GM21515 (cell line): ENCODE measurements around the gene BRAF.
"Not testable (repeated sequence)": the region's sequence is repeated elsewhere in the genome, so short reads cannot be mapped to it uniquely, and the experiment has no call there.

Experiments
- ATAC-seq: cut with Tn5 transposase; IDR thresholded peaks from one replicate; pipeline ENCODE4 v1.9.1; 2021; ENCODE audit not compliant: unreplicated experiment

Gene BRAF

GRCh38 chr7:140719721-140720120 is 205.0 kb downstream of the BRAF start:
- ATAC-seq = no peak

GRCh38 chr7:140714331-140715040 is 210.2 kb downstream of the BRAF start:
- no peak for ATAC-seq

- not testable (repeated sequence) for ATAC-seq
Observed at GRCh38 chr7:140712392-140712791, 212.3 kb downstream of the BRAF start.

GRCh38 chr7:140708764-140709163 is 216.0 kb downstream of the BRAF start:
- ATAC-seq = not testable (repeated sequence)

GRCh38 chr7:140707132-140707531 is 217.6 kb downstream of the BRAF start:
- no peak for ATAC-seq

- no peak for ATAC-seq
Observed at GRCh38 chr7:140704205-140704604, 220.5 kb downstream of the BRAF start.

GRCh38 chr7:140702774-140703173 is 222.0 kb downstream of the BRAF start:
- ATAC-seq = no peak

GRCh38 chr7:140698477-140698876 is 226.3 kb downstream of the BRAF start:
- no peak for ATAC-seq

- ATAC-seq = no peak
Observed at GRCh38 chr7:140697447-140698143, 227.1 kb downstream of the BRAF start.

GRCh38 chr7:140696680-140697446 is 227.9 kb downstream of the BRAF start, which contains the start of gene NDUFB2:
TSS of gene NDUFB2 (plus strand) at chr7:140696708. CDS start at chr7:140696745, 37 bp downstream.
- ATAC-seq = peak; percentile 95

- peak; percentile 1 for ATAC-seq
Observed at GRCh38 chr7:140696024-140696679, 228.6 kb downstream of the BRAF start.

GRCh38 chr7:140695381-140695780 is 229.3 kb downstream of the BRAF start:
- no peak for ATAC-seq

- ATAC-seq = no peak
Observed at GRCh38 chr7:140694592-140694991, 230.1 kb downstream of the BRAF start.

- ATAC-seq = not testable (repeated sequence)
Observed at GRCh38 chr7:140693849-140694248, 230.9 kb downstream of the BRAF start.

GRCh38 chr7:140691376-140692045 is 233.2 kb downstream of the BRAF start:
- no peak for ATAC-seq

- ATAC-seq = no peak
Observed at GRCh38 chr7:140689199-140690152, 235.3 kb downstream of the BRAF start.

- ATAC-seq = no peak
Observed at GRCh38 chr7:140688341-140688740, 236.4 kb downstream of the BRAF start.

GRCh38 chr7:140686921-140687320 is 237.8 kb downstream of the BRAF start:
- no peak for ATAC-seq

- no peak for ATAC-seq
Observed at GRCh38 chr7:140685407-140686087, 239.2 kb downstream of the BRAF start.
